ENCODE measurements around the gene TMTC3. TPM values are rescaled to one million over a fixed set of nuclear protein-coding genes. Genes with fewer than 3 reads are reported as not detected.

TMTC3 gene
- 20.6 and 23.6 TPM in 2 replicates for total RNA-seq
- long read RNA-seq, full-length matches to known transcripts, result 46 of 71 reads
- long read RNA-seq, partial matches to known transcripts, result 12 of 71 reads
- long read RNA-seq, other reads (novel, unspliced or antisense), result 13 of 71 reads

DNA sequence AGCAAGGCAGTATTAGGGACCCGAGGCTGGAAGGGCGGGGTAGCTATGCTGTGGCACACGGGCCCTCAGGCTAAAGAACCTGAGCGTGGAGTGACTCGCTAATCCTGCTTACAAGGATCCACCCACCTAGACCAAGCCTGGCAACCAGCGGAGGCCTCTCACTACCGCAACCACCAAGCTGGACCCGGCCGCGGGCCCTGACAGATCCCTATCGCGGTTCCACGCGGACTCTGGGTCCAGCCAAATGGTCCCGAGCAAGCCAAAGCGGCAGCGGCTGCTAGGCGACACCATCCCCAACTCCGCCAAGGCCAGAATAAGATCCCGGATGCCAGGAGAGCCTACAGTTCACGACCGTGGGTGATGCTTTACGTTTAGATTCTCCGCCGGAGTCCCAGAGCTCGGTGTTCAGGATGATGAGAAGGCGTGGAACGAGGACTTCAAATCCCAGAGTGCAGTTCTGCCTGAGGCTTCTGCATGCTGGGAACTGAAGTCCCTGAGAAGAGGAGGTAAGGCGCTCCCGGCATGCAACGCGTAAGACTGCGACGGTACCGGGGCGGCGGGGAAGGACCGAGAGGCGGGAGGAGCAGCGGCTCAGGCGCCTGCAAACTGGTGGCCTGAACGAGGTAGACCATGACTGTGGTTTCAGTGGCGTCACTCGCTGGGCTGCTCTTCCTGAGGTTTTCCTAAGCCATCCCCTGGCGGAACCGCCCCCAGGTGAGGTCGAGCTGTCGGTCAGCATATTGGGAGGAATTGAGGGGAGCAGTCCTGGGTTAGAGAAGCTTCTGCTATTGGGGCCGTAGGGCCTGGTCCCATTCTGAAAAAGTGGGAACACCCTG is at the start of gene TMTC3, which contains the start of gene CEP290:
TSS of gene TMTC3 (plus strand) at position 534 of the 836 bp plus-strand sequence. CDS start 6,009 bp downstream, outside the sequence.
TSS of gene CEP290 (minus strand) at position 315 of the 836 bp plus-strand sequence. CDS start 781 bp downstream, outside the sequence.
- Mint-ChIP-seq H3K4me3 (peak within 1 kb of the TSS; percentile 95), H3K36me3 (ENCODE audit: low read depth) (peaks cover 12% of the 10 kb centered on the region), H3K27me3 (ENCODE audit: low read depth) (no peaks in the 10 kb centered on the region), H3K4me1 (peaks cover 44% of the 10 kb centered on the region), H3K27ac (ENCODE audit: unreplicated experiment) (peak within 1 kb of the TSS; percentile 95), H3K9me3 (no peaks in the 10 kb centered on the region)
- TF ChIP-seq, protein P1, sequence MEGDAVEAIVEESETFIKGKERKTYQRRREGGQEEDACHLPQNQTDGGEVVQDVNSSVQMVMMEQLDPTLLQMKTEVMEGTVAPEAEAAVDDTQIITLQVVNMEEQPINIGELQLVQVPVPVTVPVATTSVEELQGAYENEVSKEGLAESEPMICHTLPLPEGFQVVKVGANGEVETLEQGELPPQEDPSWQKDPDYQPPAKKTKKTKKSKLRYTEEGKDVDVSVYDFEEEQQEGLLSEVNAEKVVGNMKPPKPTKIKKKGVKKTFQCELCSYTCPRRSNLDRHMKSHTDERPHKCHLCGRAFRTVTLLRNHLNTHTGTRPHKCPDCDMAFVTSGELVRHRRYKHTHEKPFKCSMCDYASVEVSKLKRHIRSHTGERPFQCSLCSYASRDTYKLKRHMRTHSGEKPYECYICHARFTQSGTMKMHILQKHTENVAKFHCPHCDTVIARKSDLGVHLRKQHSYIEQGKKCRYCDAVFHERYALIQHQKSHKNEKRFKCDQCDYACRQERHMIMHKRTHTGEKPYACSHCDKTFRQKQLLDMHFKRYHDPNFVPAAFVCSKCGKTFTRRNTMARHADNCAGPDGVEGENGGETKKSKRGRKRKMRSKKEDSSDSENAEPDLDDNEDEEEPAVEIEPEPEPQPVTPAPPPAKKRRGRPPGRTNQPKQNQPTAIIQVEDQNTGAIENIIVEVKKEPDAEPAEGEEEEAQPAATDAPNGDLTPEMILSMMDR (conservative IDR thresholded peaks at IDR 0.05), result no peak
- DNase-seq (ENCODE audit: low read depth, low spot score), result peak; percentile 74

DNA sequence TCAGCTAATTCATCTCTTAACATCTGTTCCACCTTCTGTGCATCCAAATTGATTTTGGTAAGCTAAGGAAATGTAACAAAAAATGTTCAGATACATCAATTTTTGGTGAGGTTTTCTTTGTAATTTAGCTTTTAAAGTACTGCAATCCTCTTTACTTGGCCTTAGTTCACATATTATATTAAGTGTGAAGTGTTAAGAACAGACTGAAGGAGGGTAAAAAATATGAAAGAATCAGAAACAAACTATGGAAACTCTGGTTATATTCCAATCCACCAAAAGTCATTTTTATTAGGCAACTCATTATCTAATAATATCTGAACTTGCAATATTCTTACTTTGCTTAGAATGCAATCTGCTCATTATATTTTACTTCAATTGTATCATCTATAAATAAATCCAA is 49.3 kb upstream of the TMTC3 start:
- H3K36me3 Mint-ChIP-seq (ENCODE audit: low read depth), result peaks cover 8% of the 10 kb centered on the region
- no peak overlapping the region for H3K4me3 Mint-ChIP-seq
- no peak overlapping the region for H3K27ac Mint-ChIP-seq (ENCODE audit: unreplicated experiment)
- TF ChIP-seq, protein P1 (conservative IDR thresholded peaks at IDR 0.05), result no peak
- H3K4me1 Mint-ChIP-seq, result no peaks in the 10 kb centered on the region
- DNase-seq (ENCODE audit: low read depth, low spot score), result no peak
- H3K27me3 Mint-ChIP-seq (ENCODE audit: low read depth), result no peaks in the 10 kb centered on the region
- no peaks in the 10 kb centered on the region for H3K9me3 Mint-ChIP-seq

DNA sequence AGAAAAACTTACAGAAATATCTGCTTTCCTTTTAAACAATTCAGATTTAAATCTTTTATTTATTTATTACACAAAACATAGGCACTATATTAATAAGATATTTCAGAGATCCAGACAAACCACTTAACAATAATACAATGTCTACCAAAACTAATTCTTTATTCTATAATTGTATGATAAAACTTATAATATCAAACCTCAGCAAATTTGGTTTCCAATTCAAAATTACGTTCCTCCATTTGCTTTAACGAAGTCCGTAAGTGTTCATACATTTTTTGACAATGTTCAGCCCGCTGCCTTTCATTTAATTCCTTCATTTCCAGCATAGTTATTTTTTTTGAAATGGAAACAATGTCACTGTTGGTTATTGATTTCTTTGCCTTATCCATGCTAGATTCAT is 48.5 kb upstream of the TMTC3 start:
- H3K4me3 Mint-ChIP-seq, result no peak overlapping the region
- H3K27me3 Mint-ChIP-seq (ENCODE audit: low read depth), result no peaks in the 10 kb centered on the region
- no peaks in the 10 kb centered on the region for H3K4me1 Mint-ChIP-seq
- TF ChIP-seq, protein P1 (conservative IDR thresholded peaks at IDR 0.05), result no peak
- H3K27ac Mint-ChIP-seq (ENCODE audit: unreplicated experiment), result no peak overlapping the region
- DNase-seq (ENCODE audit: low read depth, low spot score), result no peak
- H3K9me3 Mint-ChIP-seq, result no peaks in the 10 kb centered on the region
- peaks cover 11% of the 10 kb centered on the region for H3K36me3 Mint-ChIP-seq (ENCODE audit: low read depth)

- H3K27me3 Mint-ChIP-seq (ENCODE audit: low read depth), result no peaks in the 10 kb centered on the region
- no peak overlapping the region for H3K27ac Mint-ChIP-seq (ENCODE audit: unreplicated experiment)
- H3K9me3 Mint-ChIP-seq, result no peaks in the 10 kb centered on the region
- TF ChIP-seq, protein P1 (conservative IDR thresholded peaks at IDR 0.05), result no peak
- no peak overlapping the region for H3K4me3 Mint-ChIP-seq
- no peak for DNase-seq (ENCODE audit: low read depth, low spot score)
- no peaks in the 10 kb centered on the region for H3K4me1 Mint-ChIP-seq
- H3K36me3 Mint-ChIP-seq (ENCODE audit: low read depth), result no peaks in the 10 kb centered on the region
Observed at GRCh38 chr12:88108021-88108420, 34.1 kb upstream of the TMTC3 start.

GRCh38 chr12:88111074-88111652 is 30.9 kb upstream of the TMTC3 start:
- Mint-ChIP-seq H3K27ac (ENCODE audit: unreplicated experiment) (no peak overlapping the region), H3K4me1 (no peaks in the 10 kb centered on the region), H3K36me3 (ENCODE audit: low read depth) (peaks cover 7% of the 10 kb centered on the region), H3K27me3 (ENCODE audit: low read depth) (no peaks in the 10 kb centered on the region), H3K4me3 (no peak overlapping the region), H3K9me3 (no peaks in the 10 kb centered on the region)
- TF ChIP-seq, protein P1 (conservative IDR thresholded peaks at IDR 0.05), result peak; percentile 72
- DNase-seq (ENCODE audit: low read depth, low spot score), result no peak
